ENCODE measurements around the gene MAGI3. TPM values are rescaled to one million over a fixed set of nuclear protein-coding genes. Genes with fewer than 3 reads are reported as not detected.

Gene MAGI3
- total RNA-seq, 1 donor from 2014 or later: 5.4 TPM

GRCh38 chr1:113677250-113678158, 287.2 kb downstream of the MAGI3 start:
- peaks cover 11% of the 10 kb centered on the region for H3K4me1 ChIP-seq
- no peak for DNase-seq
- H3K4me3 ChIP-seq: no peak overlapping the region
- intact Hi-C loops (cut with micrococcal nuclease): loop anchor here (2.0 kb wide), 1 partner anchor 537 kb away; no protein-coding TSS in a partner anchor
- H3K27me3 ChIP-seq (ENCODE audit: low read depth): no peaks in the 10 kb centered on the region
- no peaks in the 10 kb centered on the region for H3K9me3 ChIP-seq (replicated peaks)
- TF ChIP-seq CTCF (IDR thresholded peaks at IDR 0.05; ENCODE audit: borderline replicate concordance): peak; percentile 72
- peaks cover 8% of the 10 kb centered on the region for H3K36me3 ChIP-seq
- no peak overlapping the region for H3K27ac ChIP-seq (replicated peaks)

GRCh38 chr1:113678159-113678469, 287.8 kb downstream of the MAGI3 start:
- Histone ChIP-seq H3K27me3 (ENCODE audit: low read depth) (no peaks in the 10 kb centered on the region), H3K4me1 (peaks cover 11% of the 10 kb centered on the region), H3K27ac (replicated peaks) (no peak overlapping the region), H3K9me3 (replicated peaks) (no peaks in the 10 kb centered on the region), H3K36me3 (peaks cover 2% of the 10 kb centered on the region), H3K4me3 (no peak overlapping the region)
- intact Hi-C loops (cut with micrococcal nuclease): loop anchor here (2.0 kb wide), 1 partner anchor 537 kb away; no protein-coding TSS in a partner anchor
- TF ChIP-seq CTCF (IDR thresholded peaks at IDR 0.05; ENCODE audit: borderline replicate concordance): no peak
- no peak for DNase-seq

GRCh38 chr1:113681596-113682337, 291.5 kb downstream of the MAGI3 start:
- intact Hi-C loops (cut with micrococcal nuclease): no loop called here
- no peak for TF ChIP-seq CTCF (IDR thresholded peaks at IDR 0.05; ENCODE audit: borderline replicate concordance)
- Histone ChIP-seq H3K4me3 (no peak overlapping the region), H3K4me1 (peaks cover 15% of the 10 kb centered on the region), H3K27me3 (ENCODE audit: low read depth) (no peaks in the 10 kb centered on the region), H3K9me3 (replicated peaks) (no peaks in the 10 kb centered on the region), H3K27ac (replicated peaks) (no peak overlapping the region), H3K36me3 (no peaks in the 10 kb centered on the region)
- no peak for DNase-seq

GRCh38 chr1:113683384-113684152, 293.3 kb downstream of the MAGI3 start:
- Histone ChIP-seq H3K27ac (replicated peaks) (peak overlapping the region; percentile 60), H3K36me3 (no peaks in the 10 kb centered on the region), H3K4me3 (no peak overlapping the region), H3K9me3 (replicated peaks) (no peaks in the 10 kb centered on the region), H3K27me3 (ENCODE audit: low read depth) (no peaks in the 10 kb centered on the region), H3K4me1 (peaks cover 5% of the 10 kb centered on the region)
- intact Hi-C loops (cut with micrococcal nuclease): no loop called here
- no peak for TF ChIP-seq CTCF (IDR thresholded peaks at IDR 0.05; ENCODE audit: borderline replicate concordance)
- no peak for DNase-seq

GRCh38 chr1:113684153-113684541, 293.8 kb downstream of the MAGI3 start:
- Histone ChIP-seq H3K36me3 (no peaks in the 10 kb centered on the region), H3K4me3 (no peak overlapping the region), H3K4me1 (peaks cover 5% of the 10 kb centered on the region), H3K27ac (replicated peaks) (peak overlapping the region; percentile 60), H3K27me3 (ENCODE audit: low read depth) (no peaks in the 10 kb centered on the region), H3K9me3 (replicated peaks) (no peaks in the 10 kb centered on the region)
- peak; percentile 63 for DNase-seq
- no peak for TF ChIP-seq CTCF (IDR thresholded peaks at IDR 0.05; ENCODE audit: borderline replicate concordance)
- intact Hi-C loops (cut with micrococcal nuclease): no loop called here

Measured in left ventricle myocardium inferior (tissue), 1 donor.